Measurements from ENCODE around the gene HACD1.
"Not testable (repeated sequence)": the region's sequence is repeated elsewhere in the genome, so short reads cannot be mapped to it uniquely, and the experiment has no call there.

HACD1 gene

DNA sequence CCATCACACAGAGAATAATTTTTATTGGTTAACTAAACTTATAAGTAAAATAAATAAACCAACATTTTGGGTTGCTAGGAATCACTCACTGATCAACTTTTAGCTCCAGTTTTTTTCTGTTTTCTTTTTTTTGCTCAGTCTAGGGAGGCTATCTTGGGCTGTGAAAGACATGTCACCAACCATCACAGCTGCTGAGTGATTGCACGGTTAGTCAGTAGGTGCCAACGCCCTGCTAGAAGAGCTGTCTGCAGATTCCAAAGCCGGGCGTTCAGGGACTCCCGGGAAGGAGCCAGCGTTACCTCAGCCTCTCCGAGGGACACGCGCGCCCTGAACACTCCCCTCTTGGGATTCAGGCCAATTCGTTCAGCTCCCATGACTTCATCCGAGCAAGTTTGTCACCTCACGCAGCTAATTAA lies 26.2 kb upstream of the HACD1 start:
- peak; percentile 25 for DNase-seq

- no peak for DNase-seq
Observed at GRCh38 chr10:17640331-17640816, 23.2 kb upstream of the HACD1 start.

- DNase-seq, result no peak
Observed at GRCh38 chr10:17637869-17638268, 20.7 kb upstream of the HACD1 start.

DNA sequence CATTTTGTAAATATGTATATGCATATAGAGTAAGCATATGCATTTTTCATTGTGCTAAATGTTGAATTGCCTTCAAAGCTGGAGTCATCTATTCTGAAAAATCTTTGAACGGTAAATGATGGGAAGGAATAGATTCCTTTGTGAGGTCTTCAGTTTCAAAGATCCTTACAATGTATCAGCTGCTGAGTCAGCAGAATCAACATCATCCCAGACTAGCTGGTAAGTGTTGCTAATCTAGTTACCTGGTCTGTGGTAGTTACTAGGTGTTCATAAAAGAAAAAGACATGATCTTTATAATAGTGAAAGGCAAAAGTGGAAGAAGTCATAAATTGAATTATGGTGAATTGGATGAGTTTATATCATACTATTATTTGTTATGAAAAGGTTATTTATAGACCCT lies 16.2 kb upstream of the HACD1 start:
- DNase-seq, result no peak

GRCh38 chr10:17632590-17632989 lies 15.4 kb upstream of the HACD1 start:
- not testable (repeated sequence) for DNase-seq

- no peak for DNase-seq
Observed at GRCh38 chr10:17626656-17627055, 9.5 kb upstream of the HACD1 start.

- DNase-seq, result no peak
Observed at GRCh38 chr10:17624996-17625395, 7.8 kb upstream of the HACD1 start.

DNA sequence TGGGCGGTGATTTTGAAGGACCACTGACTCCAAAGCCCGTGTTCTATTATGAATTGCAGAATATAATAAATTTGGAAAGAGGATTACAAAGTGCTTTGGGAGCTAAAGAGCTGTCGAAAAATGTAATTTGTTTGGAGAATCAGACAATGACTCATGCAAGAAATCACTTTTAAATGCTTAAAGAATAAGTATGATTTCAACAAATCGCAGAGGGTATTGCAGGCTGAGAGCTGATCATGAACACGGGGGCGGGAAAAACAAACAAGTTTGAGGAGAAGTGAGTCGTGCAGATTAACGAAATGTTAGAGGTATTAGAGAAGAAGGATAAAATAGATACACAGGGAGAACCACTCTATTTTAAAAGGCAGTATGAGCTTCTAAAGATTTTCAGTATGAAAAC lies 4.9 kb upstream of the HACD1 start:
- DNase-seq, result no peak

DNA sequence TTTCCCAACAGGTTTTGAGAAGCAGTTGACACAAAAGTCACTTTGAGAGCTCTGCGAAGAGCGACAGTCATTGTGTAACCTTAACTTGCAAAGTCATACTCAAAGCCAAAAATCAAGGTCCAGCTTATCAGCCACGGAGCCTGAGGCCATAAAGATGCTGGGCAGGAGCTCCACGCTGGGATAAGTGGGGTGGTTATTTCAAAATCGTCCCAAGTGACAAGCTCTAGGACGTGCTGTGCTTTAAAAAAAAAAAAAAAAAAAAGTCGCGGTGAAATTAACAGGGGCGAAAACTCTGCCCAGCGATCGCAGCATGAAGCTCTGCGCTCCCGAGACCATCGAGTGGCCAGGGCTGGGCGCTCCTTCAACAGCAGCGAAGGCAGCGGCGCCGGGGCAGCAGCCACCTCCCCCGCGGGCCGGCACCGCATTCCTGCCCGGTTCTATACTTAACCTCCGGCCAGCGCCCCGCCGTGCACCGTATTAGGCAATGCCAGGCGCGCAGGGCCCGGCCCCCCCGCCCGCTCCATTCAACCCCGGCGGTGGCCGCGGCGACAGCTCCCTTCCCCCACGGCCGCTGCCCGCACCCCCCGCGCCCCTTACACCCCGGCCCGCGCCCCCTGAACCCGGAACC lies 657 bp downstream of the HACD1 start:
- DNase-seq, result peak; percentile 8

- DNase-seq, result no peak
Observed at GRCh38 chr10:17609523-17610079, 7.6 kb downstream of the HACD1 start.

- DNase-seq, result no peak
Observed at GRCh38 chr10:17607603-17608332, 9.4 kb downstream of the HACD1 start.

GRCh38 chr10:17607060-17607459 lies 10.1 kb downstream of the HACD1 start:
- DNase-seq, result no peak

DNA sequence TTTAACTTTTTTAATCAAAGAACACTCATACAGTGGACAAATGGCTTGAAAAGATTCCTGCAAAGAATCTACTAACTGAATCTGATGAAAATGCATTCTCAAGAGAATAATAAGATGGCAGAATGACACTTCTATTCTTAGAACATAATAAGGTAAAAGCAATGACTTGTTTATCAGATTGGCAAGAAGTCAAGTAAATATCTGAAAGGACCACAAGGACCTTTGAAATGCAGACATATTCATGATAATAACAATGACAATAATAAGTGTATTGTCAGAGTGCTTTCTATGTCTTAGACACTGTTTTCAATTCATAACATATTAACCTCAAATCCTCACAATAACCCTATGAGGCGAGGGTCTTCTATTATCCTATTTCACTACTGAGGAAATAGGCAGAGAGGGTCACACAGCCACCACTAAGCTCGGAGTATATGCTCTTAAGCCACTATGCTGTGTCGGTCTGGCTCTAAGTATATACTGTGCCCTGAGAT lies 10.6 kb downstream of the HACD1 start:
- DNase-seq, result no peak

GRCh38 chr10:17605936-17606335 lies 11.2 kb downstream of the HACD1 start:
- DNase-seq, result no peak

- no peak for DNase-seq
Observed at GRCh38 chr10:17599089-17599488, 18.1 kb downstream of the HACD1 start.

DNA sequence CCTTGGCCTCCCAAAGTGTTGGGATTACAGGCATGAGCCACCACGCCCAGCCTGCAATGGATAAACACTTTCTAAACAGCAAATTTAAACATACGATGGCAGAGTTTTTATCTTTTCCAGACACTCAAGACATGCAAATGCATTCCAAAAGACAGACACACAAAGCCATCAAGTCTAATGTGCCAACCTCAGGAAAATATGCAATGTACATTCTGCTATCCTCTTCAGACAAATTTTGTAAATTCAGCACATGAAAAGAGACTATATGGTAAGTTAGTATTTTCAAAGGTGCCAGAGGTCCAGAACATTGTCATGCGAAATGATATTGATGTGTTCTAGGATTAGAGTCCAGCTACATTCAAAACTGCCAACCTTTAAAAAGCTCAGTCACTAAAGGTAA lies 19.8 kb downstream of the HACD1 start:
- DNase-seq, result no peak

DNA sequence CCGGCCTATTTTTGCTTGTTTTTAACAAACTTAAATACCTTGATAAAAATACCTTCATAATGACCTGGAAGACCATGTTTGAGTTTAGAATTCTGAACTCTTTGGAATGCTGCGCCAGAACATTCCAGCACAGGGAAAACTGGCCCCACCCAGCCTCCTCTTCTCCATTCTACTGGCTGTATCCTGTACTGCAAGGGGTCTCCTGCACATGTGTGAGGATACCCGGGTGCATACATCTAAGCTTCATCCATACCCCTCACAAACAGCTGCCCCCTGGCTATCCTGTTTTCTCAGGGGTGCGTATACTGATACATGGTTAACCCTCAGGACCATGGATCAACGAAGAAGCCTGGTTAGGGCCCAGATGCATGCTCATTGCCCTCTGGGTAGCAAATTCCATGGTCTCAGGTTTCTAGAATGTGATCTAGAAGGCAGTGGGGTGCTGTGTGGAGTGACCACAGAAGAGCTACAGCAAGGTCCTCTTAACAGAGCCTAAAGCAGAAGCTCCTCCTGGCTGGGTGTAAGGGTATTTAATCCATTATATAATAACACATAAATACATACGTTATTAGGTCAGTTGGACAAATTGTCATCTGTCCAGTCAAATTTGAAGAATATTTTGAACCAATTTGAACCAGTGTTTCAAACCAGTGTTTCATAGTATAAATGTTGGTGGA lies 26.1 kb downstream of the HACD1 start:
- no peak for DNase-seq

GRCh38 chr10:17589316-17589715 lies 27.9 kb downstream of the HACD1 start:
- not testable (repeated sequence) for DNase-seq

DNA sequence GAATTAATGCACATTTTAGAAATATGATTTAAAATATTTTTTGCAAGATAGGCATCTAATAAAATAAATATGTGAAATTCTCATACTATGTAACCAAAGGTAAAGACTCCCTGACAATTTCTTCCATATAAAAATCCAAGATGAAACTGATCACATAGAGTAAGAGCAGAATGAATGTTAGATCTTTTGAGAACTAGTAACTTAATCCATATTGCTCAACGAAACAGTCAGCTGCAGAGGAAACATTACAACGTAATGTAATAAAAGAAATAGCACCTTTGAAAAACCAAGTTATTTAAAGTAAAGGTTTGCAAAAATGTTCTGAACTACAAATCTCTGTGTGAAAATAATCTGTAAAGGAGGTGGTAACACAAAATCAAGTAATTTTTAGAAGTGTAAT lies 28.8 kb downstream of the HACD1 start:
- DNase-seq, result no peak

GRCh38 chr10:17587321-17587720 lies 29.9 kb downstream of the HACD1 start:
- not testable (repeated sequence) for DNase-seq

DNA sequence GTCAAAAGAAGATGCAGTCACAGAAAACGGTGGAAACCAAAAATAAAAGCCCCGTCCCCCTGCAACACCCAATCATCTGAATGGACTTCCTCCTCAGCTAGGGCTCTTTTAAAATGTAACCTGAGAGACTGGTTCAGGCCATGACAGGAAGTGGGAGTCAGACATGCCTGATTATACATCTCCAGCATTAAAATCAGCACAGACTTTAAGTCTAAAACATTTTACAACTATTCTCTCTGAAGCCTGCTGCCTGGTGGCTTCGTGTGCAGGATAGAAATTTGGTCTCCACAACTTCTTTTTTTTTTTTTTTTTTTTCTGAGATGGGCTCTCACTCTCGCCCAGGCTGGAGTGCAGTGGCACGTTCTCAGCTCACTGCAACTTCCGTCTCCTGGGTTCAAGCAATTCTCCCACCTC lies 30.3 kb downstream of the HACD1 start:
- no peak for DNase-seq

DNA sequence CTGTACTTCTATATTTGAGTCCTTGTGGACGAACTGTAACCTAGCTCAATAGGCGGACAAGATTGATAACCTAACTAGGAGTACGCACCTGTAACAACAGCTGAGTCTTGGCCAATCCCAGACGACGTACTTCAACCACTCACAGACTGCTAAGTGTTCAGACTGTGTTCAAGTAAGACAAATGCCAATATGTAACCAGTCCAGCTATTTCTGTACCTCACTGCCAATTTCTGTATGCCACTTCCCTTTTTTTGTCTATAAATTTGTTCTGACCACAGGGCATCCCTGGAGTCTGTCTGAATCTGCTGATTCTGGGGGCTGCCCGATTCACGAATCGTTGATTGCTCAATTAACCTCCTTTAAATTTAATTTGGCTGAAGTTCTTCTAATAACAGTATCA lies 32.2 kb downstream of the HACD1 start:
- no peak for DNase-seq

DNA sequence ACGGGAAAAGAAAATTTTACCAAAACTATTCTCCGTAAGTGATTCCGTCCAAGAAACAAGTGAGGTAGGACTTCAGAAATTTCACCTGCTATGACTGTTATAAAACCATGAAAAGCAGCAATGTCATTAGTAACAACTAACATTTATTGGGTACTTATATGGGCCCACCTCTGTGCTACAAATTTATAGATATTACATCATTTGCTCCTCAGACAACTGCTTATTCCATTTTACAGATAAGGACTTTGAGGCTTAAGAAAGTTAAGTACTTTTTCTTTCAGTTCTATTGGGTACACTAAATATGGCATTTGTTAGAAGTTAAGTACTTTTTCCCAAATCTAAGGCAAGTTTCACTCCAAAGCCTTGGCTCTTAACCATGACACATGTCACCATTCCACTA lies 36.3 kb downstream of the HACD1 start:
- DNase-seq, result no peak

GRCh38 chr10:17578603-17579002 lies 38.6 kb downstream of the HACD1 start:
- DNase-seq, result no peak

All from stimulated activated CD4-positive, alpha-beta T cell treated with anti-CD3 and anti-CD28 coated beads, Interleukin-1b, Interleukin-23, amount 100 ng/mL, for 48 hours (primary cell).